Nephron progenitor cell (in vitro differentiated cells): ENCODE results near the gene WASF2.

Experiments
- DNase-seq: peaks from one replicate; pipeline ENCODE4 v3.0.0; 2021
- H3K27ac Mint-ChIP-seq: 2 replicates; pipeline ENCODE4 v1.8.0; 2021; ENCODE audit warnings: mild to moderate bottlenecking, moderate library complexity, mixed read lengths
- H3K27me3 Mint-ChIP-seq: 2 replicates; pipeline ENCODE4 v1.8.0; 2021; ENCODE audit warnings: mild to moderate bottlenecking, low read depth, mixed read lengths; ENCODE audit not compliant: poor library complexity
- H3K36me3 Mint-ChIP-seq: 2 replicates; pipeline ENCODE4 v1.8.0; 2021; ENCODE audit warnings: low read depth, mixed read lengths
- H3K4me1 Mint-ChIP-seq: 2 replicates; pipeline ENCODE4 v1.8.0; 2021; ENCODE audit warnings: mixed read lengths
- H3K4me3 Mint-ChIP-seq: 2 replicates; pipeline ENCODE4 v1.8.0; 2021; ENCODE audit warnings: mild to moderate bottlenecking, moderate library complexity, mixed read lengths
- H3K9me3 Mint-ChIP-seq: 2 replicates; pipeline ENCODE4 v1.8.0; 2021; ENCODE audit warnings: mild to moderate bottlenecking, moderate library complexity, mixed read lengths
- TF ChIP-seq, protein P1 (sequence below): fragments of 200-600 bp; sonication (generic); IDR thresholded peaks from 2 replicates; pipeline ENCODE4 v1.5.0; 2021; ENCODE audit warnings: antibody characterized with exemption

WASF2 gene

GRCh38 chr1:27517907-27518718, 28.1 kb upstream of the WASF2 start:
- Mint-ChIP-seq H3K36me3 (no peaks in the 10 kb centered on the region), H3K27me3 (no peaks in the 10 kb centered on the region), H3K9me3 (no peaks in the 10 kb centered on the region), H3K4me1 (peaks cover 92% of the 10 kb centered on the region), H3K27ac (peak overlapping the region; percentile 97), H3K4me3 (peak overlapping the region; percentile 65)
- TF ChIP-seq, protein P1, sequence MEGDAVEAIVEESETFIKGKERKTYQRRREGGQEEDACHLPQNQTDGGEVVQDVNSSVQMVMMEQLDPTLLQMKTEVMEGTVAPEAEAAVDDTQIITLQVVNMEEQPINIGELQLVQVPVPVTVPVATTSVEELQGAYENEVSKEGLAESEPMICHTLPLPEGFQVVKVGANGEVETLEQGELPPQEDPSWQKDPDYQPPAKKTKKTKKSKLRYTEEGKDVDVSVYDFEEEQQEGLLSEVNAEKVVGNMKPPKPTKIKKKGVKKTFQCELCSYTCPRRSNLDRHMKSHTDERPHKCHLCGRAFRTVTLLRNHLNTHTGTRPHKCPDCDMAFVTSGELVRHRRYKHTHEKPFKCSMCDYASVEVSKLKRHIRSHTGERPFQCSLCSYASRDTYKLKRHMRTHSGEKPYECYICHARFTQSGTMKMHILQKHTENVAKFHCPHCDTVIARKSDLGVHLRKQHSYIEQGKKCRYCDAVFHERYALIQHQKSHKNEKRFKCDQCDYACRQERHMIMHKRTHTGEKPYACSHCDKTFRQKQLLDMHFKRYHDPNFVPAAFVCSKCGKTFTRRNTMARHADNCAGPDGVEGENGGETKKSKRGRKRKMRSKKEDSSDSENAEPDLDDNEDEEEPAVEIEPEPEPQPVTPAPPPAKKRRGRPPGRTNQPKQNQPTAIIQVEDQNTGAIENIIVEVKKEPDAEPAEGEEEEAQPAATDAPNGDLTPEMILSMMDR: no peak
- no peak for DNase-seq

DNA sequence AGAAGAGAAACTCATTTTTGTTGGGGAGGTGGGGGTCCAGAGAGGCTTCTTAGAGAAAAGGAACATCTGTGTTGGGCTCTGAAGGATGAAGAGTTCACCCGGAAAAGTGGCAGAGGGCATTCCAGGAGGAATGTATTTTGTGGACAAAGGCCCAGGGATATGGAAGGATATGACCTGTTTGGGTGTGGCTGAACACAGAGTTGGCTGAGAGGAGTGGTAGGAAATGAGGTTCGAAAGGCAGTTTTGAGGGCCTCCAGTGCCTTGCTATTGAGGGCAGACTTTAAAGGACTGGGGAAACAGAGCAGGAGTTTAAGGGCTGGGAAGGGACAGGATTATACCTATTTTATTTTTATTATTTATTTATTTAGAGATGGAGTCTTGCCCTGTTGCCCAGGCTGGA, 27.3 kb upstream of the WASF2 start:
- TF ChIP-seq, protein P1: no peak
- peak overlapping the region; percentile 78 for H3K27ac Mint-ChIP-seq
- H3K4me3 Mint-ChIP-seq: peak overlapping the region; percentile 58
- H3K9me3 Mint-ChIP-seq: no peaks in the 10 kb centered on the region
- no peaks in the 10 kb centered on the region for H3K36me3 Mint-ChIP-seq
- no peak for DNase-seq
- no peaks in the 10 kb centered on the region for H3K27me3 Mint-ChIP-seq
- peaks cover 92% of the 10 kb centered on the region for H3K4me1 Mint-ChIP-seq

- Mint-ChIP-seq H3K36me3 (no peaks in the 10 kb centered on the region), H3K27ac (peak overlapping the region; percentile 95), H3K4me1 (peaks cover 85% of the 10 kb centered on the region), H3K9me3 (no peaks in the 10 kb centered on the region), H3K4me3 (no peak overlapping the region), H3K27me3 (peaks cover under 1% of the 10 kb centered on the region)
- DNase-seq: no peak
- TF ChIP-seq, protein P1: no peak
These were observed 25.7 kb upstream of the WASF2 start for GRCh38 chr1:27515626-27516025.

DNA sequence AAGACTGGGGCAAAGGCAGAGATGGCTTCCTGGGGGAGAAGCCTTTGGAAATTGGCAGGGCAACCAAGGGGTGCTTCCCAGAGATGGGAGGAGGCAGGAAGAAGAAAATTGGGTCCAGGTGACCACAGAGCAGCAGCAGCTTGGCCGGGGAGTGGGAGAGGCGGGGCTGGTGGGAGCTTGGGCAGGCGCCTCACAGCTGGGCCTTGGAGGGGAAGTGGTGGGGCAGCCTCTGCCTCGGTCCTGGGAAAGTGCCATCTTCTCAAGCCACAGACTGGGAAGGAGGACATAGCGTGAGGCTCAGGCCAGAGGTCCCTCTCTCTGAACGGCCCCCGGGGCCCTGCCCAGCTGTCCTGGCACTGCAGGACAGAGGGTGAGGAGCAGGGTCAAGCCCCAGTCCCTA, 24.0 kb upstream of the WASF2 start:
- Mint-ChIP-seq H3K4me3 (no peak overlapping the region), H3K27me3 (peaks cover 3% of the 10 kb centered on the region), H3K27ac (peak overlapping the region; percentile 83), H3K36me3 (no peaks in the 10 kb centered on the region), H3K4me1 (peaks cover 88% of the 10 kb centered on the region), H3K9me3 (no peaks in the 10 kb centered on the region)
- TF ChIP-seq, protein P1: no peak
- no peak for DNase-seq

- no peaks in the 10 kb centered on the region for H3K9me3 Mint-ChIP-seq
- peaks cover 3% of the 10 kb centered on the region for H3K27me3 Mint-ChIP-seq
- H3K4me1 Mint-ChIP-seq: peaks cover 88% of the 10 kb centered on the region
- peak overlapping the region; percentile 83 for H3K27ac Mint-ChIP-seq
- no peak overlapping the region for H3K4me3 Mint-ChIP-seq
- DNase-seq: no peak
- no peaks in the 10 kb centered on the region for H3K36me3 Mint-ChIP-seq
- TF ChIP-seq, protein P1: no peak
These were observed 23.6 kb upstream of the WASF2 start for GRCh38 chr1:27513528-27513927.
